ENCODE measurements around the gene GFPT1.
"Not testable (repeated sequence)": the region's sequence is repeated elsewhere in the genome, so short reads cannot be mapped to it uniquely, and the experiment has no call there.

Gene GFPT1

GRCh38 chr2:69383176-69383812 lies 3.7 kb downstream of the GFPT1 start:
- no peak for DNase-seq (ENCODE audit: low read depth)

- no peak for DNase-seq (ENCODE audit: low read depth)
Observed at GRCh38 chr2:69382547-69382946, 4.5 kb downstream of the GFPT1 start.

- DNase-seq (ENCODE audit: low read depth), result peak; percentile 51
Observed at GRCh38 chr2:69381337-69381737, 5.7 kb downstream of the GFPT1 start.

- DNase-seq (ENCODE audit: low read depth), result peak; percentile 20
Observed at GRCh38 chr2:69380072-69380917, 6.7 kb downstream of the GFPT1 start.

GRCh38 chr2:69376403-69376802 lies 10.6 kb downstream of the GFPT1 start:
- no peak for DNase-seq (ENCODE audit: low read depth)

GRCh38 chr2:69375494-69376353 lies 11.3 kb downstream of the GFPT1 start:
- peak; percentile 39 for DNase-seq (ENCODE audit: low read depth)

GRCh38 chr2:69372767-69373166 lies 14.3 kb downstream of the GFPT1 start:
- no peak for DNase-seq (ENCODE audit: low read depth)

GRCh38 chr2:69369802-69370201 lies 17.2 kb downstream of the GFPT1 start:
- DNase-seq (ENCODE audit: low read depth), result no peak

- DNase-seq (ENCODE audit: low read depth), result no peak
Observed at GRCh38 chr2:69368588-69368987, 18.4 kb downstream of the GFPT1 start.

- no peak for DNase-seq (ENCODE audit: low read depth)
Observed at GRCh38 chr2:69359371-69359770, 27.7 kb downstream of the GFPT1 start.

- no peak for DNase-seq (ENCODE audit: low read depth)
Observed at GRCh38 chr2:69358914-69359313, 28.1 kb downstream of the GFPT1 start.

- peak; percentile 15 for DNase-seq (ENCODE audit: low read depth)
Observed at GRCh38 chr2:69356471-69356870, 30.6 kb downstream of the GFPT1 start.

GRCh38 chr2:69354976-69355375 lies 32.1 kb downstream of the GFPT1 start:
- DNase-seq (ENCODE audit: low read depth), result not testable (repeated sequence)

GRCh38 chr2:69353360-69353759 lies 33.7 kb downstream of the GFPT1 start:
- DNase-seq (ENCODE audit: low read depth), result peak; percentile 12

- no peak for DNase-seq (ENCODE audit: low read depth)
Observed at GRCh38 chr2:69348781-69349180, 38.2 kb downstream of the GFPT1 start.

- peak; percentile 61 for DNase-seq (ENCODE audit: low read depth)
Observed at GRCh38 chr2:69345434-69345833, 41.6 kb downstream of the GFPT1 start.

GRCh38 chr2:69344305-69344704 lies 42.7 kb downstream of the GFPT1 start:
- no peak for DNase-seq (ENCODE audit: low read depth)

- peak; percentile 71 for DNase-seq (ENCODE audit: low read depth)
Observed at GRCh38 chr2:69340101-69340775, 46.8 kb downstream of the GFPT1 start.

GRCh38 chr2:69335311-69335710 lies 51.7 kb downstream of the GFPT1 start:
- DNase-seq (ENCODE audit: low read depth), result no peak

GRCh38 chr2:69333352-69333751 lies 53.7 kb downstream of the GFPT1 start:
- DNase-seq (ENCODE audit: low read depth), result no peak

GRCh38 chr2:69330781-69331180 lies 56.2 kb downstream of the GFPT1 start:
- DNase-seq (ENCODE audit: low read depth), result no peak

- DNase-seq (ENCODE audit: low read depth), result no peak
Observed at GRCh38 chr2:69322631-69323030, 64.4 kb downstream of the GFPT1 start.

Data from iris pigment epithelial cell (primary cell).